Endothelial cell of umbilical vein (primary cell): Measurements from ENCODE around the gene GALNT13.

Source experiments
- EZH2 ChIP-seq: IDR thresholded peaks from 2 replicates; pipeline ENCODE4 v1.6.1; 2012; ENCODE audit warnings: borderline replicate concordance, low read depth, mild to moderate bottlenecking, moderate library complexity, low read length, inconsistent platforms; ENCODE audit not compliant: severe bottlenecking
- JUN ChIP-seq: IDR thresholded peaks from 2 replicates; pipeline ENCODE4 v1.6.1; 2011; ENCODE audit warnings: borderline replicate concordance, low read depth; ENCODE audit not compliant: insufficient read length, insufficient read depth
- POLR2A ChIP-seq: IDR thresholded peaks from 2 replicates; pipeline ENCODE4 v1.6.1; 2012; ENCODE audit warnings: low read depth, mild to moderate bottlenecking, control low read depth, low read length
- POLR2AphosphoS5 ChIP-seq: IDR thresholded peaks from 2 replicates; pipeline ENCODE4 v1.6.1; 2012; ENCODE audit warnings: low read depth, mild to moderate bottlenecking, control low read depth, low read length, moderate library complexity; ENCODE audit not compliant: insufficient read depth
- TF ChIP-seq, protein P1 (sequence below), 2 donors: IDR thresholded peaks; 1 replicate in 1 of 2; 2 replicates in 1 of 2; pipeline ENCODE4 v1.5.1; 2011; ENCODE audit warnings: low read length in 2 of 2, mild to moderate bottlenecking in 2 of 2, moderate library complexity in 2 of 2, control low read depth in 1 of 2, inconsistent platforms in 1 of 2, low read depth in 1 of 2; ENCODE audit not compliant: insufficient read depth in 1 of 2; ENCODE audit errors: extremely low read depth in 1 of 2

DNA sequence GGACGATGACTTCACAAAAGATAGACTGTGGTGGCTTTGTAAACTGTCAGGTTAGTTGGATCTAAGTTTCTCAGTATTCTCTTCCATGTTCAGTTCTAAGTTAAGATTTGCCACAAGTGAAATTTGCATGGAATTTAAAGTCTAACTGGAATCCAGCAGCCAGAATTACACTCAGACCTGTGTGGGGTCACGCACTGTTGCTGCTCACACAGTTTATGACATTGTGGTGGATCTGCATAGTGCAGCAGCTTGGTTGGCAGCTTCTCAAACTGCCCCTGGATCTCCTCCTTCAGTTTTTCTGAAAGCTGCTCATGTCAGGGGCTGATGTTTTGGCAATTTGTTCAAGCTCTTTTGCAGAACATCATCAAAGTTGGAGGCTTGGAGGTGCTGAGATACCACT lies 598.7 kb downstream of the GALNT13 start:
- TF ChIP-seq, protein P1, sequence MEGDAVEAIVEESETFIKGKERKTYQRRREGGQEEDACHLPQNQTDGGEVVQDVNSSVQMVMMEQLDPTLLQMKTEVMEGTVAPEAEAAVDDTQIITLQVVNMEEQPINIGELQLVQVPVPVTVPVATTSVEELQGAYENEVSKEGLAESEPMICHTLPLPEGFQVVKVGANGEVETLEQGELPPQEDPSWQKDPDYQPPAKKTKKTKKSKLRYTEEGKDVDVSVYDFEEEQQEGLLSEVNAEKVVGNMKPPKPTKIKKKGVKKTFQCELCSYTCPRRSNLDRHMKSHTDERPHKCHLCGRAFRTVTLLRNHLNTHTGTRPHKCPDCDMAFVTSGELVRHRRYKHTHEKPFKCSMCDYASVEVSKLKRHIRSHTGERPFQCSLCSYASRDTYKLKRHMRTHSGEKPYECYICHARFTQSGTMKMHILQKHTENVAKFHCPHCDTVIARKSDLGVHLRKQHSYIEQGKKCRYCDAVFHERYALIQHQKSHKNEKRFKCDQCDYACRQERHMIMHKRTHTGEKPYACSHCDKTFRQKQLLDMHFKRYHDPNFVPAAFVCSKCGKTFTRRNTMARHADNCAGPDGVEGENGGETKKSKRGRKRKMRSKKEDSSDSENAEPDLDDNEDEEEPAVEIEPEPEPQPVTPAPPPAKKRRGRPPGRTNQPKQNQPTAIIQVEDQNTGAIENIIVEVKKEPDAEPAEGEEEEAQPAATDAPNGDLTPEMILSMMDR (IDR thresholded peaks at IDR 0.05; ENCODE audit: extremely low read depth in 1 of 2, insufficient read depth in 1 of 2, low read depth in 1 of 2, low read length in 2 of 2), result no peak
- TF ChIP-seq EZH2 (no peak), POLR2A (no peak), JUN (no peak), POLR2AphosphoS5 (no peak)
